ENCODE data around the gene UBIAD1. TPM values are rescaled to one million over a fixed set of nuclear protein-coding genes. Genes with fewer than 3 reads are reported as not detected.
A peak's percentile ranks its signal among the peaks of the same experiment; 100 is the strongest.

UBIAD1 gene
- total RNA-seq, 1 donor from 2014 or later: 22.7 TPM

DNA sequence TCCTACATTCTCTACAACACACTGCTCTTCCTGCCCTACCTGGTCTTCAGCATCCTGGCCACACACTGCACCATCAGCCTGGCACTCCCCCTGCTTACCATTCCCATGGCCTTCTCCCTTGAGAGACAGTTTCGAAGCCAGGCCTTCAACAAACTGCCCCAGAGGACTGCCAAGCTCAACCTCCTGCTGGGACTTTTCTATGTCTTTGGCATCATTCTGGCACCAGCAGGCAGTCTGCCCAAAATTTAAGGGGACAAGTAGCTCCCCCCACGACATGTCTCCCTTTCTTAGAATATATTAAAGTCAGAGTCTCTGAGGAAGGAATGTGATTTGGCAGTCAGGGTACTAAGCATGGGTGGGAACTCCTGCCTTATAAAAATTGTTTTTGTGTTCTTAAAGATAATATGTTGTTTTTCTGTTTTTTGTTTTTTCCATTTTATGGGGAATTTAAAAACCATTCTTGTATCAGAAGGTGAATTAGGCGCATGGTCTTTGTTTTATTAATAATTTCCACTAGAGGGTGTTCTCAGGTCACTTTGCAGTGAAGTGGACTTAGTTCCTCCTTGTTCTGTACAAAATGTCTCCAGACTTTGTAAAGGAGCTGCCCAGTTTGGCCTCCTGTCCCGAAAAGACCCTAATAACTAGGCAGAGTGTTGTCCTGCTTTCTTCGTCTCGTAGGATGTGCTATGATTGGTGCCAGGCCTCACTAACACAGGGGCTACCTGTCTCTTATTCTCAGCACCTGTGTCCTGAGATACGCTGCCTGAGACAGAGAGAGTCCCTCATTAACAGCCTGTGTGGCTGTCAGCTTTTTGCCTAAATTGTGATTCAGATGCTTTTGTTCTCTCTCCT lies 13.1 kb downstream of the UBIAD1 start:
- Mint-ChIP-seq H3K36me3 (ENCODE audit: unreplicated experiment) (no peaks in the 10 kb centered on the region), H3K4me3 (ENCODE audit: unreplicated experiment) (peak overlapping the region; percentile 68), H3K27me3 (ENCODE audit: unreplicated experiment) (peaks cover 13% of the 10 kb centered on the region), H3K4me1 (ENCODE audit: low read depth, unreplicated experiment) (peaks cover 57% of the 10 kb centered on the region), H3K27ac (ENCODE audit: unreplicated experiment) (peak overlapping the region; percentile 99), H3K9me3 (ENCODE audit: unreplicated experiment) (peaks cover 11% of the 10 kb centered on the region)
- TF ChIP-seq, protein P1, sequence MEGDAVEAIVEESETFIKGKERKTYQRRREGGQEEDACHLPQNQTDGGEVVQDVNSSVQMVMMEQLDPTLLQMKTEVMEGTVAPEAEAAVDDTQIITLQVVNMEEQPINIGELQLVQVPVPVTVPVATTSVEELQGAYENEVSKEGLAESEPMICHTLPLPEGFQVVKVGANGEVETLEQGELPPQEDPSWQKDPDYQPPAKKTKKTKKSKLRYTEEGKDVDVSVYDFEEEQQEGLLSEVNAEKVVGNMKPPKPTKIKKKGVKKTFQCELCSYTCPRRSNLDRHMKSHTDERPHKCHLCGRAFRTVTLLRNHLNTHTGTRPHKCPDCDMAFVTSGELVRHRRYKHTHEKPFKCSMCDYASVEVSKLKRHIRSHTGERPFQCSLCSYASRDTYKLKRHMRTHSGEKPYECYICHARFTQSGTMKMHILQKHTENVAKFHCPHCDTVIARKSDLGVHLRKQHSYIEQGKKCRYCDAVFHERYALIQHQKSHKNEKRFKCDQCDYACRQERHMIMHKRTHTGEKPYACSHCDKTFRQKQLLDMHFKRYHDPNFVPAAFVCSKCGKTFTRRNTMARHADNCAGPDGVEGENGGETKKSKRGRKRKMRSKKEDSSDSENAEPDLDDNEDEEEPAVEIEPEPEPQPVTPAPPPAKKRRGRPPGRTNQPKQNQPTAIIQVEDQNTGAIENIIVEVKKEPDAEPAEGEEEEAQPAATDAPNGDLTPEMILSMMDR (IDR thresholded peaks at IDR 0.05; ENCODE audit: partially characterized antibody, unreplicated experiment): peak; percentile 62
- no peak for DNase-seq

DNA sequence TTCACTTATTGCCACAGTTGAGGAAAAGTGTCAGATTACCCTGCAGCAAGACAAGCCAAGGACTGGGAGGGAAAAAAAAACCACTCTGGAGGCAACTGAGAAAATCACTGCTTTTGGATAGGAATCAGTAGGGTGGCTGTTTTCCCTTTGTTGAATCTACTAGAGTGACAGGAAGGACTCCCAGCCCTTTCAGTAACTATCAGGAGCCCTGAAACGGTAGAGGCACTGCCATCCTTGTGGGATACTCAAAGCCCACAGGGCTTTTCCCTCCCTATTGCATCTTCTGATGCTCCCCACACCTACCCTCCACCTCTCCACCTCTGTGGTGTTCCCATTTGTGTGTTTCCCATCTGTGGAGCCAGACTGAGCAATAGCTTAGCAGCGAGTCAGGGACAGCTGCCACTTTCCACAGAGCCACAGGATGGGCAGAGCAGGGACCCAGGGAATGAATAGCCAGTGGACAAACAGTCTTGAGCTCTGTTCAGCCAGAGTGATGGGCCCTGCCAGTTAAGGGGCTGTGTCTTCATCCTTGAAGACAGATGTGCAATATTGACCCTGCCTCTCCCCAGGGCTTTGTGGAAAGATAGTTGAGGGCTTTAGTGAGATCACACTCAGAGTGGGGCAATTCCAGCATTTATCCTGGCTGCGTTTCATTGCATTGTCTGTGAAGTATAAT lies 13.9 kb downstream of the UBIAD1 start:
- Mint-ChIP-seq H3K4me1 (ENCODE audit: low read depth, unreplicated experiment) (peaks cover 52% of the 10 kb centered on the region), H3K9me3 (ENCODE audit: unreplicated experiment) (peaks cover 11% of the 10 kb centered on the region), H3K36me3 (ENCODE audit: unreplicated experiment) (no peaks in the 10 kb centered on the region), H3K4me3 (ENCODE audit: unreplicated experiment) (peak overlapping the region; percentile 68), H3K27ac (ENCODE audit: unreplicated experiment) (peak overlapping the region; percentile 99), H3K27me3 (ENCODE audit: unreplicated experiment) (peaks cover 13% of the 10 kb centered on the region)
- TF ChIP-seq, protein P1 (IDR thresholded peaks at IDR 0.05; ENCODE audit: partially characterized antibody, unreplicated experiment): no peak
- peak; percentile 74 for DNase-seq

DNA sequence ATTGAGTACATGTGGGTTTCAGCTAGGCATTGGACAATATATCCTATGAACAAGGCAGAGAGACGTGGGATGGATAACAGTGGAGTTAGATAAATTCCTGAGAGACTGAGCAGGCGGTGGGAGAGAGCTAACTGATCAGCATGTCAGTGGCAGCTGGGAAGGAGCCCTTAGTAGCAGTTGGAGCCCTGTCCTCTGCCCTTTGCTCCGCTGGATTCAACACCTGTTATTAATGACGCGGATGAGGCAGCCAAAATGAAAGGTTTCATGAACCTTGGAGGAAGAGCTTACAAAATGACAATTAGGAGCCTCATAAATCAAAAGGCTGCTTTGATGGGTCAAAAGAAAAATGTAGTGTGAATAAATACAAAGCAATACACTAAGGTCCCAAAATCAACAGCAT lies 16.1 kb downstream of the UBIAD1 start:
- Mint-ChIP-seq H3K4me1 (ENCODE audit: low read depth, unreplicated experiment) (peaks cover 53% of the 10 kb centered on the region), H3K27ac (ENCODE audit: unreplicated experiment) (peak overlapping the region; percentile 90), H3K27me3 (ENCODE audit: unreplicated experiment) (peaks cover 18% of the 10 kb centered on the region), H3K9me3 (ENCODE audit: unreplicated experiment) (peaks cover 12% of the 10 kb centered on the region), H3K4me3 (ENCODE audit: unreplicated experiment) (peak overlapping the region; percentile 17), H3K36me3 (ENCODE audit: unreplicated experiment) (no peaks in the 10 kb centered on the region)
- no peak for DNase-seq
- TF ChIP-seq, protein P1 (IDR thresholded peaks at IDR 0.05; ENCODE audit: partially characterized antibody, unreplicated experiment): no peak

DNA sequence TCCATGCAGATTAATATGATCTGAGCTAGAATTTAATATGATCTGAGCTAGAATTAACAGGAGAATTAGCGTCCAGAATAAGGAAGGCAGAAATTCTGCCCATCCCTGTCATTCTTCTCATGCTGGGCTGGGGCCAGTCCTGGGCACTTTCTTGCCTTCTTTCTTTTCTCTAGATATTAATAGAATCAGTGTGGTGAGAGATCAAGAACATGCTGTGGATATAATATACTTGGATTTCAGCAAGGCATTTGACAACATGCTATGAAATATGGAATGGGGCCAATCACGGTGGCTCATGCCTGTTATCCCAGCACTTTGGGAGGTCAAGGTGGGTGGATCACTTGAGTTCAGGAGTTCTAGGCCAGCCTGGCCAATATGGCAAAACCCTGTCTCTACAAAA lies 18.1 kb downstream of the UBIAD1 start:
- Mint-ChIP-seq H3K36me3 (ENCODE audit: unreplicated experiment) (no peaks in the 10 kb centered on the region), H3K9me3 (ENCODE audit: unreplicated experiment) (peaks cover 15% of the 10 kb centered on the region), H3K4me1 (ENCODE audit: low read depth, unreplicated experiment) (peaks cover 41% of the 10 kb centered on the region), H3K27ac (ENCODE audit: unreplicated experiment) (no peak overlapping the region), H3K27me3 (ENCODE audit: unreplicated experiment) (peaks cover 15% of the 10 kb centered on the region), H3K4me3 (ENCODE audit: unreplicated experiment) (no peak overlapping the region)
- no peak for DNase-seq
- TF ChIP-seq, protein P1 (IDR thresholded peaks at IDR 0.05; ENCODE audit: partially characterized antibody, unreplicated experiment): no peak

DNA sequence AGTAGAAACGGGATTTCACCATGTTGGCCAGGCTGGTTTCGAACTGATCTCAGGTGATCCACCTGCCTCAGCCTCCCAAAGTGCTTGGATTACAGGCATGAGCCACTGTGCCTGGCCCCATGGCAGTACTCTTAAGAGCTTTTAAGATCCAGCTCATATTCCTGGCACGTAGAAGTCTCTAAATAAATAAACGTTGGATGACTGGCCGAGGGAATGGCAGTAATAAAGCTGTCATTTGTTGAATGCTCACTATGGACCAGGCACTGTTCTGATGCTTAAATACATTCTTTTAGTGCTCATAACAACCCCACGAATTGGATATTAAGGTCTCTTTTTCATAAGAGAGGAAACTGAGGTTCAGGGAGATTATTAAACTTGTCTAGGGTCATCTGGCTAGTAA lies 20.9 kb downstream of the UBIAD1 start:
- Mint-ChIP-seq H3K36me3 (ENCODE audit: unreplicated experiment) (no peaks in the 10 kb centered on the region), H3K4me1 (ENCODE audit: low read depth, unreplicated experiment) (peaks cover 20% of the 10 kb centered on the region), H3K27ac (ENCODE audit: unreplicated experiment) (no peak overlapping the region), H3K4me3 (ENCODE audit: unreplicated experiment) (no peak overlapping the region), H3K9me3 (ENCODE audit: unreplicated experiment) (peaks cover 9% of the 10 kb centered on the region), H3K27me3 (ENCODE audit: unreplicated experiment) (peaks cover 12% of the 10 kb centered on the region)
- TF ChIP-seq, protein P1 (IDR thresholded peaks at IDR 0.05; ENCODE audit: partially characterized antibody, unreplicated experiment): no peak
- no peak for DNase-seq

Measured in glutamatergic neuron (in vitro differentiated cells).